Type B pancreatic cell (in vitro differentiated cells): ENCODE data around the gene CD300E. TPM values are rescaled to one million over a fixed set of nuclear protein-coding genes. Genes with fewer than 3 reads are reported as not detected.

Experiments
- DNase-seq: peaks from one replicate; pipeline ENCODE4 v3.0.0; 2021; ENCODE audit warnings: mixed read lengths; ENCODE audit not compliant: unreplicated experiment; ENCODE audit errors: extremely low spot score
- H3K27ac Mint-ChIP-seq: 2 replicates; pipeline ENCODE4 v1.8.0; 2021; ENCODE audit warnings: mild to moderate bottlenecking, mixed read lengths
- H3K27me3 Mint-ChIP-seq: 2 replicates; pipeline ENCODE4 v1.8.0; 2021; ENCODE audit warnings: mixed read lengths
- H3K36me3 Mint-ChIP-seq: 2 replicates; pipeline ENCODE4 v1.8.0; 2021; ENCODE audit warnings: mixed read lengths
- H3K4me1 Mint-ChIP-seq: one replicate; pipeline ENCODE4 v1.8.0; 2021; ENCODE audit warnings: mixed read lengths; ENCODE audit not compliant: unreplicated experiment
- H3K4me3 Mint-ChIP-seq: 2 replicates; pipeline ENCODE4 v1.8.0; 2021; ENCODE audit warnings: mild to moderate bottlenecking, mixed read lengths
- H3K9me3 Mint-ChIP-seq: 2 replicates; pipeline ENCODE4 v1.8.0; 2021; ENCODE audit warnings: mixed read lengths
- total RNA-seq: library from RNA; stranded (reverse); gene quantifications from 2 replicates; pipeline ENCODE4 v1.2.1, GENCODE V29; 2021; ENCODE audit warnings: low replicate concordance
- TF ChIP-seq, protein P1 (sequence below): fragments of 200-600 bp; sonication (generic); conservative IDR thresholded peaks from 2 replicates; pipeline ENCODE4 v1.5.0; 2021; ENCODE audit warnings: antibody characterized with exemption, mild to moderate bottlenecking

Gene CD300E
- total RNA-seq, 1 donor from 2014 or later: not detected

- TF ChIP-seq, protein P1, sequence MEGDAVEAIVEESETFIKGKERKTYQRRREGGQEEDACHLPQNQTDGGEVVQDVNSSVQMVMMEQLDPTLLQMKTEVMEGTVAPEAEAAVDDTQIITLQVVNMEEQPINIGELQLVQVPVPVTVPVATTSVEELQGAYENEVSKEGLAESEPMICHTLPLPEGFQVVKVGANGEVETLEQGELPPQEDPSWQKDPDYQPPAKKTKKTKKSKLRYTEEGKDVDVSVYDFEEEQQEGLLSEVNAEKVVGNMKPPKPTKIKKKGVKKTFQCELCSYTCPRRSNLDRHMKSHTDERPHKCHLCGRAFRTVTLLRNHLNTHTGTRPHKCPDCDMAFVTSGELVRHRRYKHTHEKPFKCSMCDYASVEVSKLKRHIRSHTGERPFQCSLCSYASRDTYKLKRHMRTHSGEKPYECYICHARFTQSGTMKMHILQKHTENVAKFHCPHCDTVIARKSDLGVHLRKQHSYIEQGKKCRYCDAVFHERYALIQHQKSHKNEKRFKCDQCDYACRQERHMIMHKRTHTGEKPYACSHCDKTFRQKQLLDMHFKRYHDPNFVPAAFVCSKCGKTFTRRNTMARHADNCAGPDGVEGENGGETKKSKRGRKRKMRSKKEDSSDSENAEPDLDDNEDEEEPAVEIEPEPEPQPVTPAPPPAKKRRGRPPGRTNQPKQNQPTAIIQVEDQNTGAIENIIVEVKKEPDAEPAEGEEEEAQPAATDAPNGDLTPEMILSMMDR: no peak
- no peak overlapping the region for H3K27ac Mint-ChIP-seq
- no peak for DNase-seq
- no peaks in the 10 kb centered on the region for H3K36me3 Mint-ChIP-seq
- no peaks in the 10 kb centered on the region for H3K9me3 Mint-ChIP-seq
- H3K27me3 Mint-ChIP-seq: peaks cover 64% of the 10 kb centered on the region
- H3K4me3 Mint-ChIP-seq: no peak overlapping the region
- no peaks in the 10 kb centered on the region for H3K4me1 Mint-ChIP-seq
Observed at GRCh38 chr17:74568106-74568873, 55.2 kb downstream of the CD300E start.

GRCh38 chr17:74567397-74567796, 56.1 kb downstream of the CD300E start, which contains the start of gene CD300H:
TSS of gene CD300H (minus strand) at chr17:74567509.
- Mint-ChIP-seq H3K36me3 (no peaks in the 10 kb centered on the region), H3K4me1 (no peaks in the 10 kb centered on the region), H3K27ac (no peak within 1 kb of the TSS), H3K27me3 (peaks cover 58% of the 10 kb centered on the region), H3K9me3 (no peaks in the 10 kb centered on the region), H3K4me3 (no peak within 1 kb of the TSS)
- TF ChIP-seq, protein P1: no peak
- no peak for DNase-seq

GRCh38 chr17:74566132-74566753, 57.3 kb downstream of the CD300E start:
- no peak for DNase-seq
- peaks cover 57% of the 10 kb centered on the region for H3K27me3 Mint-ChIP-seq
- no peak overlapping the region for H3K27ac Mint-ChIP-seq
- H3K4me3 Mint-ChIP-seq: no peak overlapping the region
- H3K9me3 Mint-ChIP-seq: no peaks in the 10 kb centered on the region
- H3K36me3 Mint-ChIP-seq: no peaks in the 10 kb centered on the region
- H3K4me1 Mint-ChIP-seq: no peaks in the 10 kb centered on the region
- TF ChIP-seq, protein P1: peak; percentile 74

DNA sequence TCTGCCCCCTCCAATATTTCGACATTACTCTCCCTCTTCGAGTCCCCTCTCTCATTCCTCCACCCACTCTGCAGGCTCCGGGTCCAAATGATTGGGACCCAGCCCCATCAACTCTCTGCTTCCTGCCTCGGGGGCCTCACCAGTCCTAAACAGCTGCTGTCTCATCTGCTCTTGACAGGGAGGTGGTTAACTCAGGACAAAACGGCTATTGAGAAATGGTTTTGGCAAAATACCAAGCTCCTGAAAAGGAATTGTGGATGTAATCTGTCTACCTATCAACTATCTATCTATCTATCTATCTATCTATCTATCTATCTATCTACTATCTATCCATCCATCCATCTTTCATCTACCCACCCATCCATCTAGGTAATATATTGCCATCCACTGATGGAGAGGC, 58.4 kb downstream of the CD300E start:
- H3K4me3 Mint-ChIP-seq: no peak overlapping the region
- H3K27me3 Mint-ChIP-seq: peaks cover 54% of the 10 kb centered on the region
- H3K9me3 Mint-ChIP-seq: no peaks in the 10 kb centered on the region
- no peaks in the 10 kb centered on the region for H3K36me3 Mint-ChIP-seq
- TF ChIP-seq, protein P1: no peak
- H3K27ac Mint-ChIP-seq: no peak overlapping the region
- no peak for DNase-seq
- H3K4me1 Mint-ChIP-seq: no peaks in the 10 kb centered on the region

GRCh38 chr17:74563358-74563757, 60.2 kb downstream of the CD300E start:
- DNase-seq: no peak
- H3K4me3 Mint-ChIP-seq: no peak overlapping the region
- no peaks in the 10 kb centered on the region for H3K9me3 Mint-ChIP-seq
- H3K27ac Mint-ChIP-seq: no peak overlapping the region
- H3K36me3 Mint-ChIP-seq: no peaks in the 10 kb centered on the region
- TF ChIP-seq, protein P1: no peak
- no peaks in the 10 kb centered on the region for H3K4me1 Mint-ChIP-seq
- peaks cover 56% of the 10 kb centered on the region for H3K27me3 Mint-ChIP-seq
